ENCODE measurements around the gene AKAP12. TPM values are rescaled to one million over a fixed set of nuclear protein-coding genes. Genes with fewer than 3 reads are reported as not detected.
"Not testable (repeated sequence)": the region's sequence is repeated elsewhere in the genome, so short reads cannot be mapped to it uniquely, and the experiment has no call there.

The AKAP12 gene
- total RNA-seq, 2 experiments from 2014 or later = 1.8 to 2.3 TPM

GRCh38 chr6:151306269-151306783 lies 66.6 kb downstream of the AKAP12 start:
- DNase-seq = no peak
- H3K27ac Mint-ChIP-seq = no peak overlapping the region
- H3K27me3 Mint-ChIP-seq = no peaks in the 10 kb centered on the region
- no peaks in the 10 kb centered on the region for H3K4me1 Mint-ChIP-seq
- no peaks in the 10 kb centered on the region for H3K36me3 Mint-ChIP-seq
- H3K9me3 Mint-ChIP-seq = no peaks in the 10 kb centered on the region
- no peak overlapping the region for H3K4me3 Mint-ChIP-seq

- no peaks in the 10 kb centered on the region for H3K36me3 Mint-ChIP-seq
Measured at GRCh38 chr6:151307501-151307900, 67.7 kb downstream of the AKAP12 start.

GRCh38 chr6:151309619-151310018 lies 69.9 kb downstream of the AKAP12 start:
- no peaks in the 10 kb centered on the region for H3K27me3 Mint-ChIP-seq
- no peaks in the 10 kb centered on the region for H3K4me1 Mint-ChIP-seq
- H3K36me3 Mint-ChIP-seq = no peaks in the 10 kb centered on the region
- no peaks in the 10 kb centered on the region for H3K9me3 Mint-ChIP-seq
- H3K27ac Mint-ChIP-seq = no peak overlapping the region
- H3K4me3 Mint-ChIP-seq = no peak overlapping the region
- DNase-seq = no peak

More at GRCh38 chr6:151307501-151307900, 67.7 kb downstream of the AKAP12 start:
- Mint-ChIP-seq H3K27me3 (no peaks in the 10 kb centered on the region), H3K9me3 (no peaks in the 10 kb centered on the region), H3K4me3 (no peak overlapping the region), H3K27ac (no peak overlapping the region), H3K4me1 (no peaks in the 10 kb centered on the region)
- DNase-seq = no peak

- Mint-ChIP-seq H3K36me3 (no peaks in the 10 kb centered on the region), H3K4me1 (no peaks in the 10 kb centered on the region), H3K27ac (no peak overlapping the region), H3K27me3 (no peaks in the 10 kb centered on the region), H3K4me3 (no peak overlapping the region), H3K9me3 (no peaks in the 10 kb centered on the region)
- no peak for DNase-seq
Measured at GRCh38 chr6:151310279-151310678, 70.5 kb downstream of the AKAP12 start.

- no peak overlapping the region for H3K27ac Mint-ChIP-seq
- no peak for DNase-seq
- H3K4me1 Mint-ChIP-seq = no peaks in the 10 kb centered on the region
- H3K9me3 Mint-ChIP-seq = peaks cover 5% of the 10 kb centered on the region
- no peaks in the 10 kb centered on the region for H3K36me3 Mint-ChIP-seq
- H3K27me3 Mint-ChIP-seq = no peaks in the 10 kb centered on the region
- H3K4me3 Mint-ChIP-seq = no peak overlapping the region
Measured at GRCh38 chr6:151310852-151311767, 71.3 kb downstream of the AKAP12 start.

GRCh38 chr6:151313066-151313491 lies 73.3 kb downstream of the AKAP12 start:
- Mint-ChIP-seq H3K36me3 (no peaks in the 10 kb centered on the region), H3K4me3 (no peak overlapping the region), H3K27ac (no peak overlapping the region), H3K9me3 (peaks cover 5% of the 10 kb centered on the region), H3K27me3 (no peaks in the 10 kb centered on the region), H3K4me1 (no peaks in the 10 kb centered on the region)
- DNase-seq = no peak

GRCh38 chr6:151315661-151316060 lies 75.9 kb downstream of the AKAP12 start:
- H3K27ac Mint-ChIP-seq, H3K4me1 Mint-ChIP-seq, H3K27me3 Mint-ChIP-seq, H3K36me3 Mint-ChIP-seq, H3K4me3 Mint-ChIP-seq, H3K9me3 Mint-ChIP-seq, DNase-seq: not testable (repeated sequence)

GRCh38 chr6:151317103-151317994 lies 77.6 kb downstream of the AKAP12 start:
- no peak overlapping the region for H3K4me3 Mint-ChIP-seq
- H3K27ac Mint-ChIP-seq = no peak overlapping the region
- peaks cover 4% of the 10 kb centered on the region for H3K27me3 Mint-ChIP-seq
- peaks cover 5% of the 10 kb centered on the region for H3K9me3 Mint-ChIP-seq
- no peaks in the 10 kb centered on the region for H3K4me1 Mint-ChIP-seq
- H3K36me3 Mint-ChIP-seq = no peaks in the 10 kb centered on the region
- no peak for DNase-seq

- Mint-ChIP-seq H3K27me3 (peaks cover 9% of the 10 kb centered on the region), H3K9me3 (peaks cover 5% of the 10 kb centered on the region), H3K4me1 (no peaks in the 10 kb centered on the region), H3K4me3 (no peak overlapping the region), H3K27ac (no peak overlapping the region), H3K36me3 (no peaks in the 10 kb centered on the region)
- DNase-seq = no peak
Measured at GRCh38 chr6:151317995-151318365, 78.2 kb downstream of the AKAP12 start.

- Mint-ChIP-seq H3K9me3 (peaks cover 5% of the 10 kb centered on the region), H3K4me3 (no peak overlapping the region), H3K36me3 (no peaks in the 10 kb centered on the region), H3K4me1 (peaks cover 9% of the 10 kb centered on the region), H3K27me3 (peaks cover 29% of the 10 kb centered on the region), H3K27ac (no peak overlapping the region)
- DNase-seq = no peak
Measured at GRCh38 chr6:151320140-151320539, 80.4 kb downstream of the AKAP12 start.

GRCh38 chr6:151321438-151321837 lies 81.7 kb downstream of the AKAP12 start:
- Mint-ChIP-seq H3K4me3 (no peak overlapping the region), H3K27me3 (peaks cover 41% of the 10 kb centered on the region), H3K9me3 (no peaks in the 10 kb centered on the region), H3K36me3 (no peaks in the 10 kb centered on the region), H3K27ac (no peak overlapping the region), H3K4me1 (peaks cover 16% of the 10 kb centered on the region)
- no peak for DNase-seq

GRCh38 chr6:151322570-151322969 lies 82.8 kb downstream of the AKAP12 start:
- Mint-ChIP-seq H3K9me3 (no peaks in the 10 kb centered on the region), H3K36me3 (no peaks in the 10 kb centered on the region), H3K27ac (no peak overlapping the region), H3K4me3 (no peak overlapping the region), H3K27me3 (peaks cover 53% of the 10 kb centered on the region), H3K4me1 (peaks cover 16% of the 10 kb centered on the region)
- no peak for DNase-seq

- H3K4me1 Mint-ChIP-seq = peaks cover 16% of the 10 kb centered on the region
- peaks cover 60% of the 10 kb centered on the region for H3K27me3 Mint-ChIP-seq
- H3K36me3 Mint-ChIP-seq = no peaks in the 10 kb centered on the region
- DNase-seq = peak; percentile 65
- no peak overlapping the region for H3K4me3 Mint-ChIP-seq
- H3K9me3 Mint-ChIP-seq = no peaks in the 10 kb centered on the region
- H3K27ac Mint-ChIP-seq = no peak overlapping the region
Measured at GRCh38 chr6:151323791-151324487, 84.2 kb downstream of the AKAP12 start.

- H3K27ac Mint-ChIP-seq = no peak overlapping the region
- no peaks in the 10 kb centered on the region for H3K9me3 Mint-ChIP-seq
- no peaks in the 10 kb centered on the region for H3K36me3 Mint-ChIP-seq
- no peak overlapping the region for H3K4me3 Mint-ChIP-seq
- peaks cover 18% of the 10 kb centered on the region for H3K4me1 Mint-ChIP-seq
- no peak for DNase-seq
- peaks cover 60% of the 10 kb centered on the region for H3K27me3 Mint-ChIP-seq
Measured at GRCh38 chr6:151324488-151324825, 84.7 kb downstream of the AKAP12 start.
